HPDE6-E6E7 (cell line): ENCODE results near the gene KLK8.

Source experiments
- DNase-seq: peaks from one replicate; pipeline ENCODE4 v3.0.0; 2011; ENCODE audit warnings: missing footprints; ENCODE audit errors: extremely low spot score

KLK8 gene

GRCh38 chr19:50947123-50947522 is 54.3 kb downstream of the KLK8 start:
- no peak for DNase-seq
